Uterus (tissue), 4 donors: Measurements from ENCODE around the gene GPATCH4. TPM values are rescaled to one million over a fixed set of nuclear protein-coding genes. Genes with fewer than 3 reads are reported as not detected.

Experiments
- DNase-seq, 2 donors: peaks; one replicate each; pipeline ENCODE4 v3.0.0-alpha.2; 2019 to 2020
- H3K27ac ChIP-seq, 2 donors: fragments of 200-600 bp; sonication (generic); 1 replicate in 1 of 2; 2 replicates in 1 of 2; pipeline ENCODE4 v1.5.1; 2016 to 2018
- H3K27me3 ChIP-seq, 2 donors: fragments of 200-600 bp; sonication (generic); one replicate each; pipeline ENCODE4 v1.5.1; 2018 to 2019; ENCODE audit warnings: control low read depth in 1 of 2
- H3K36me3 ChIP-seq, 2 donors: fragments of 200-600 bp; sonication (generic); one replicate each; pipeline ENCODE4 v1.5.1; 2019; ENCODE audit warnings: control low read depth in 1 of 2
- H3K4me1 ChIP-seq, 2 donors: fragments of 200-600 bp; sonication (generic); one replicate each; pipeline ENCODE4 v1.5.1; 2018 to 2019; ENCODE audit warnings: control low read depth in 1 of 2
- H3K4me3 ChIP-seq, 2 donors: fragments of 200-600 bp; sonication (generic); 1 replicate in 1 of 2; 2 replicates in 1 of 2; pipeline ENCODE4 v1.5.1; 2018 to 2019; ENCODE audit warnings: mild to moderate bottlenecking in 1 of 2
- H3K9me3 ChIP-seq, 2 donors: fragments of 200-600 bp; sonication (generic); one replicate each; pipeline ENCODE4 v1.5.1; 2019; ENCODE audit warnings: control low read depth in 1 of 2
- CTCF ChIP-seq, 4 experiments: fragments of 200-600 bp in 2 of 4; fragments of 450-650 bp in 2 of 4; sonication (generic) in 2 of 4; IDR thresholded peaks; one replicate each; pipeline ENCODE4 v1.5.1; 2016 to 2019; ENCODE audit warnings: antibody characterized with exemption in 4 of 4, mild to moderate bottlenecking in 2 of 4, moderate library complexity in 1 of 4
- POLR2A ChIP-seq, 2 donors: fragments of 450-650 bp; IDR thresholded peaks; one replicate each; pipeline ENCODE4 v1.6.1; 2016; ENCODE audit warnings: antibody characterized with exemption in 2 of 2, mild to moderate bottlenecking in 1 of 2, moderate library complexity in 1 of 2
- intact Hi-C: fragments of 100-400 bp; cut with DNase I; formaldehyde crosslinking; loops from one replicate; pipeline ENCODE4 v1.15.1; 2023; ENCODE audit warnings: low total_unique reads
- total RNA-seq, 4 donors: library from RNA; depleted of rRNA in 3 of 4; stranded (reverse); fragments of >200 nt in 3 of 4; gene quantifications; one replicate each; pipeline versions ENCODE4 v1.1.0 to v1.2.4, GENCODE V29; 2014 to 2023
- donor health status: DM: yes; HTN: yes; CAD: no.

The GPATCH4 gene
- total RNA-seq, 4 donors from 2014 or later: 2.3 to 31.6 (median 19.8) TPM

GRCh38 chr1:156550346-156550745, 50.9 kb downstream of the GPATCH4 start:
- intact Hi-C loops: no loop called here
- no peak overlapping the region for H3K4me3 ChIP-seq
- no peaks in the 10 kb centered on the region for H3K9me3 ChIP-seq
- no peaks in the 10 kb centered on the region for H3K36me3 ChIP-seq
- H3K4me1 ChIP-seq: no peaks in the 10 kb centered on the region
- no peaks in the 10 kb centered on the region for H3K27me3 ChIP-seq
- DNase-seq: no peak
- TF ChIP-seq POLR2A (IDR thresholded peaks at IDR 0.05) (no peak), CTCF (IDR thresholded peaks at IDR 0.05) (no peak)
- no peak overlapping the region for H3K27ac ChIP-seq

- Histone ChIP-seq H3K27ac (no peak overlapping the region), H3K4me3 (no peak overlapping the region), H3K27me3 (no peaks in the 10 kb centered on the region), H3K4me1 (no peaks in the 10 kb centered on the region), H3K9me3 (no peaks in the 10 kb centered on the region), H3K36me3 (no peaks in the 10 kb centered on the region)
- intact Hi-C loops: no loop called here
- no peak for DNase-seq
- TF ChIP-seq CTCF (IDR thresholded peaks at IDR 0.05) (no peak), POLR2A (IDR thresholded peaks at IDR 0.05) (no peak)
Measured at GRCh38 chr1:156549831-156550230, 51.4 kb downstream of the GPATCH4 start.

- Histone ChIP-seq H3K9me3 (no peaks in the 10 kb centered on the region), H3K27me3 (no peaks in the 10 kb centered on the region), H3K27ac (no peak overlapping the region), H3K36me3 (no peaks in the 10 kb centered on the region), H3K4me1 (no peaks in the 10 kb centered on the region), H3K4me3 (no peak overlapping the region)
- intact Hi-C loops: no loop called here
- no peak for DNase-seq
- TF ChIP-seq CTCF (IDR thresholded peaks at IDR 0.05) (no peak), POLR2A (IDR thresholded peaks at IDR 0.05) (no peak)
Measured at GRCh38 chr1:156549390-156549789, 51.9 kb downstream of the GPATCH4 start.

GRCh38 chr1:156547982-156548381, 53.3 kb downstream of the GPATCH4 start:
- no peaks in the 10 kb centered on the region for H3K27me3 ChIP-seq
- H3K4me1 ChIP-seq: no peaks in the 10 kb centered on the region
- intact Hi-C loops: no loop called here
- DNase-seq: no peak
- no peaks in the 10 kb centered on the region for H3K36me3 ChIP-seq
- TF ChIP-seq CTCF (IDR thresholded peaks at IDR 0.05) (no peak), POLR2A (IDR thresholded peaks at IDR 0.05) (no peak)
- no peak overlapping the region for H3K27ac ChIP-seq
- no peak overlapping the region for H3K4me3 ChIP-seq
- no peaks in the 10 kb centered on the region for H3K9me3 ChIP-seq

GRCh38 chr1:156547434-156547833, 53.8 kb downstream of the GPATCH4 start:
- no peaks in the 10 kb centered on the region for H3K27me3 ChIP-seq
- intact Hi-C loops: no loop called here
- no peaks in the 10 kb centered on the region for H3K36me3 ChIP-seq
- H3K4me1 ChIP-seq: no peaks in the 10 kb centered on the region
- DNase-seq: no peak
- H3K4me3 ChIP-seq: no peak overlapping the region
- H3K27ac ChIP-seq: no peak overlapping the region
- H3K9me3 ChIP-seq: no peaks in the 10 kb centered on the region
- TF ChIP-seq POLR2A (IDR thresholded peaks at IDR 0.05): no peak
- no peak for TF ChIP-seq CTCF (IDR thresholded peaks at IDR 0.05)
